Measurements from ENCODE around the gene LTB4R2. TPM values are rescaled to one million over a fixed set of nuclear protein-coding genes. Genes with fewer than 3 reads are reported as not detected.

The LTB4R2 gene
- total and polyA plus RNA-seq, 11 donors: 0.53 to 3.8 (median 1.6) TPM

DNA sequence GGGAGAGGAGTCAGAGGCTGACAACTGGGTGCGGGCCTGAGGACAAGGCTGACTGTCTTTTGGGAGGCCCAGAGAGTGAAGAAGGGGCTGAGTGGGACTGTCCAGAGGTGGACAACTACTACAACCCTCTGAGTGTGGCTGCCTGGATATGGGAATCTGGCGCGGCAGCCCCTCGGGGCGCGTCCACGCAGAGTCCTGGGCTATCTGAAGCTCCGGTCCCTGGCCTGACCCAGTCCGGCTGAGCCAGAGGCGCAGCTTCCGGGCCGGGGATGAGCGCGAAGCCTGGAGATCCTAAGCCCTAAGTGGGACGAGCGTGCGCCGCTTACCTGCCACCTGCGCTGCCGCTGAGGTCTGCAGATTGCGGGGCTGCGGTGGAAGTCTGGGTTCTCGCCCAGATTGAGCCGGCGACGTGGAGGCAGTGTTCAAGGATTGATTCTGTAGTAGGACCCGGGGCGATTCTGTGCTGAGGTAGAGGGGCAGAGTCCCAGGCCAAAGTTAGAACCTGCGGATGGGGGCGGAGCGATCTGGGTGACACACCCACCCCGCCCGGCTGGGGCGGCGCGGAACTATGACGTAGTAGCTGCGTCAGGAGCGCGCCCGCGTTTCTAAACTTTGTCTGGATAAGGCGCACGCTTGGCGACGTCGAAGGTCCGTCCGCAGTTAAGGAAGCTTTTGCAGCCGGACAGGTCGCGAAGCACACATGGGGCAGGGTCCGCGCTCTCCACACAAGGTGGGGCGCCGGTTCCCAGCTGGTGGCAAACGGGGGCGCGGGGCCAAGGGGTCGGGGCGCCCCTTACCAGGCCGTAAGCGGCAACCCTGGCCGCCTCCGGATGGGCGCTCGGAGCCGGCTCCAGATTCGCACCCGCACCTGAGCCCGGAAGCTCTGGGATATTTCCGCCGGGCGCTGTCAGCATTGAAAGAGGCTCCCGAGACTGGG, 10.4 kb upstream of the LTB4R2 start, which contains the start of the genes DHRS1 and NOP9:
Gene DHRS1 (minus strand): TSS at position 526 of the 937 bp plus-strand sequence. CDS start 674 bp downstream, outside the sequence.
Gene NOP9 (plus strand): TSS at position 596 of the 937 bp plus-strand sequence. CDS start 105 bp downstream, at position 701.
- 0 to 6% (median 0%) methylated on average over 3 to 75 of the region's 75 CpGs for WGBS, 4 donors
- ATAC-seq: peak; percentile 83 to 94 (median 92)
- TF ChIP-seq, protein P1, sequence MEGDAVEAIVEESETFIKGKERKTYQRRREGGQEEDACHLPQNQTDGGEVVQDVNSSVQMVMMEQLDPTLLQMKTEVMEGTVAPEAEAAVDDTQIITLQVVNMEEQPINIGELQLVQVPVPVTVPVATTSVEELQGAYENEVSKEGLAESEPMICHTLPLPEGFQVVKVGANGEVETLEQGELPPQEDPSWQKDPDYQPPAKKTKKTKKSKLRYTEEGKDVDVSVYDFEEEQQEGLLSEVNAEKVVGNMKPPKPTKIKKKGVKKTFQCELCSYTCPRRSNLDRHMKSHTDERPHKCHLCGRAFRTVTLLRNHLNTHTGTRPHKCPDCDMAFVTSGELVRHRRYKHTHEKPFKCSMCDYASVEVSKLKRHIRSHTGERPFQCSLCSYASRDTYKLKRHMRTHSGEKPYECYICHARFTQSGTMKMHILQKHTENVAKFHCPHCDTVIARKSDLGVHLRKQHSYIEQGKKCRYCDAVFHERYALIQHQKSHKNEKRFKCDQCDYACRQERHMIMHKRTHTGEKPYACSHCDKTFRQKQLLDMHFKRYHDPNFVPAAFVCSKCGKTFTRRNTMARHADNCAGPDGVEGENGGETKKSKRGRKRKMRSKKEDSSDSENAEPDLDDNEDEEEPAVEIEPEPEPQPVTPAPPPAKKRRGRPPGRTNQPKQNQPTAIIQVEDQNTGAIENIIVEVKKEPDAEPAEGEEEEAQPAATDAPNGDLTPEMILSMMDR (IDR thresholded peaks at IDR 0.05): no peak
- peak in 1 of 2 donors; percentile 55 for TF ChIP-seq POLR2A (IDR thresholded peaks at IDR 0.05)
- Histone ChIP-seq H3K4me3 (peak within 1 kb of the TSS; percentile 75 to 99 (median 95)), H3K36me3 (peaks cover 0 to 57% (median 48%) of the 10 kb centered on the region in 9 donors), H3K9me3 (no peaks in the 10 kb centered on the region), H3K27me3 (no peaks in the 10 kb centered on the region), H3K4me1 (peaks cover 0 to 40% (median 24%) of the 10 kb centered on the region in 12 donors), H3K27ac (peak within 1 kb of the TSS; percentile 1 to 91 (median 80))
- intact Hi-C loops (cut with DNase I): loop anchor here in 3 of 10 donors (1.0 to 5.0 kb wide), 3 partner anchors 28 to 242 kb away; partner anchors contain the start of genes TINF2 (in 2 of the 3) and RABGGTA (in 1 of the 3)
- DNase-seq: peak; percentile 90 to 96 (median 92)

DNA sequence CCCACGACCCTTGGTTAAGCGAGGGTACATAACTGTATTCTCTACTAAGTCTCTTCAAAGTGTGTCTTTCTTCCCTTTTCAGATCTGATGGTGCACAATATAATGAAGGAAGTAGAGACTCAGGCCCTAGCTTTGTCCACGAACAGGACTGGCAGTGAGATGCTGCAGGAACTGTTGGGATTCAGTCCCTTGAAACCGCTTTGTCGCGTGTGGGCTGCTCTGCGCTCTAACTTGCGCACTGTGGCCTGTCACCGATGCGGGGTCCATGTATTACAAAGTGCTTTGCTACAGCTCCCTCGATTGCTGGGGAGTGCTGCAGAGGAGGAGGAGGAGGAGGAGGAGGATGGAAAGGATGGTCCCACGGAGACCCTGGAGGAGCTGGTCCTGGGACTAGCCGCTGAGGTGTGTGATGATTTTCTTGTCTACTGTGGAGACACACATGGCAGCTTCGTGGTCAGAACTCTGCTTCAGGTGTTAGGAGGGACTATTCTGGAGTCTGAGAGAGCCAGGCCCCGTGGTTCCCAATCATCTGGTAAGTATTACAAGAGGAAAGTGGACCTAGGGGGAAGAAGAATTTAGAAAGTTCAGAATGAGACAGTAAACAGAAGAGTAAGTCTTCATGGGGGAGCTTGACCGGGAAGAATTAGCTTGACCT, 9.5 kb upstream of the LTB4R2 start:
- peaks cover 0 to 57% (median 52%) of the 10 kb centered on the region in 9 donors for H3K36me3 ChIP-seq
- DNase-seq (no peak), ATAC-seq (no peak)
- H3K9me3 ChIP-seq: no peaks in the 10 kb centered on the region
- H3K27ac ChIP-seq: peak overlapping the region; percentile 1 to 91 (median 80)
- H3K27me3 ChIP-seq: no peaks in the 10 kb centered on the region
- H3K4me1 ChIP-seq: peaks cover 0 to 40% (median 24%) of the 10 kb centered on the region in 12 donors
- 28 to 33% (median 29%) methylated on average over 16 of the region's 16 CpGs for WGBS, 4 donors
- intact Hi-C loops (cut with DNase I): no loop called here
- peak overlapping the region; percentile 75 to 99 (median 95) for H3K4me3 ChIP-seq
- TF ChIP-seq, protein P1 (IDR thresholded peaks at IDR 0.05): no peak
- TF ChIP-seq POLR2A (IDR thresholded peaks at IDR 0.05): no peak

DNA sequence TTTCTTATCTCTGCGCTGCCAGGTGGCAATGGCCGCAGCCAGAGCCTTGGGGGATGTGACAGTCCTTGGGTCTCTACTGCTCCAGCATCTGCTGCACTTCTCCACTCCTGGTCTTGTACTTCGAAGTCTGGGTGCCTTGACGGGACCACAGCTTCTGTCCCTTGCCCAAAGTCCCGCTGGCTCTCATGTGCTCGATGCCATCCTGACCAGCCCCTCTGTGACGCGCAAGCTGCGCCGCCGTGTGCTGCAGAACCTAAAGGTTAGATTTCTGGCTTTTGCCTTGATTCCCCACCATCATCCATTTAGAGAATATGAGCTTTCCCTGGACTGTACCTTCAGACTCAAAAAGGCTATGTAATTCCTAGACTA, 5.9 kb upstream of the LTB4R2 start:
- intact Hi-C loops (cut with DNase I): no loop called here
- Histone ChIP-seq H3K36me3 (peaks cover 0 to 69% (median 64%) of the 10 kb centered on the region in 9 donors), H3K9me3 (no peaks in the 10 kb centered on the region), H3K4me3 (no peak overlapping the region), H3K27me3 (no peaks in the 10 kb centered on the region), H3K27ac (no peak overlapping the region), H3K4me1 (peaks cover 0 to 32% (median 16%) of the 10 kb centered on the region in 12 donors)
- no peak for ATAC-seq
- 96 to 98% (median 97%) methylated on average over 11 of the region's 11 CpGs for WGBS, 4 donors
- TF ChIP-seq, protein P1 (IDR thresholded peaks at IDR 0.05): no peak
- TF ChIP-seq POLR2A (IDR thresholded peaks at IDR 0.05): no peak
- no peak for DNase-seq

All from heart left ventricle (tissue), 16 donors.